Astrocyte of the spinal cord (primary cell): ENCODE results near the gene ADAMTS7.
"Not testable (repeated sequence)": the region's sequence is repeated elsewhere in the genome, so short reads cannot be mapped to it uniquely, and the experiment has no call there.

ENCODE experiments used
- DNase-seq: peaks from one replicate; pipeline ENCODE4 v3.0.0; 2011; ENCODE audit warnings: low read depth, low spot score
- H3K4me3 ChIP-seq: 2 replicates; pipeline ENCODE4 v1.5.1; 2011; ENCODE audit warnings: low read depth, mild to moderate bottlenecking, low read length, moderate library complexity
- in situ Hi-C: cut with HindIII; loops from 2 replicates; pipeline ENCODE4 v1.10.0; 2017; ENCODE audit warnings: low sequenced_read_pairs
- TF ChIP-seq, protein P1 (sequence below): IDR thresholded peaks from 2 replicates; pipeline ENCODE4 v1.5.1; 2012; ENCODE audit warnings: low read depth, mild to moderate bottlenecking, low read length, inconsistent platforms

ADAMTS7 gene

DNA sequence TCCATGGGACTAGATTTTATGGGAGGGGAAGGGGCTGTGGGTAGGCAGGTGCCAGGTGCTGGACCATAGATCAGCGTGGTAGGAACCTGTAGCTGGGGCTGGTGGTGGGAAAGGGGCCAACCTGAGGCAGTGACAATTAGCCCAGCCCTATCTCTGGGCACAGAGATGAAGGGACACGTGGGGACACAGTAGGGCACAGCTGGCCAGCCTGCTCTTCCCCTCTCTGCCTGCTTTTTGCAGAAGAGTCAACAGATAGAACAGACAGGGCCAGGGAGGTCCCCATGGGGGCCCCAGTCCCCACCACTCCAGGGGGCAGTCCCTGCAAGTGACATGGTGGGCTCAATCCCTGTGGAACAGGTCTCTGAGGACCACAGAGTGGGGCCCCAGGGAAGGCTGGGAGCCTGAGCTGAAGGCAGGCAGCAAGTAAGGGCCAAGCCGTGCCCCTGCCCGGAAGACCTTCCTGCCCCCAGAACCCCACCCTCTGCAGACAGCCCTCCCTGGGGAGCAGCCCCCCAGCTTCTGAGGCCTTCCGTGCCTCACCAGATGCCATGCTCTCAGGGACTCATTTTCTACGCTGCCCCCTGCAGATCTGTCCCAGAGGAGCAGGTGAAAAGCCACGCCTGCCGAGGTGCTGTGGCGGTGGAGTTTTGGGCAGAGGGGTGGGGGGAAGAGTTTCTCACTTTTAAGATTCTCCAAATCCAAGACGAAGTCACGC, 52.6 kb downstream of the ADAMTS7 start:
- DNase-seq, in situ Hi-C loops, H3K4me3 ChIP-seq: not testable (repeated sequence)
- TF ChIP-seq, protein P1, sequence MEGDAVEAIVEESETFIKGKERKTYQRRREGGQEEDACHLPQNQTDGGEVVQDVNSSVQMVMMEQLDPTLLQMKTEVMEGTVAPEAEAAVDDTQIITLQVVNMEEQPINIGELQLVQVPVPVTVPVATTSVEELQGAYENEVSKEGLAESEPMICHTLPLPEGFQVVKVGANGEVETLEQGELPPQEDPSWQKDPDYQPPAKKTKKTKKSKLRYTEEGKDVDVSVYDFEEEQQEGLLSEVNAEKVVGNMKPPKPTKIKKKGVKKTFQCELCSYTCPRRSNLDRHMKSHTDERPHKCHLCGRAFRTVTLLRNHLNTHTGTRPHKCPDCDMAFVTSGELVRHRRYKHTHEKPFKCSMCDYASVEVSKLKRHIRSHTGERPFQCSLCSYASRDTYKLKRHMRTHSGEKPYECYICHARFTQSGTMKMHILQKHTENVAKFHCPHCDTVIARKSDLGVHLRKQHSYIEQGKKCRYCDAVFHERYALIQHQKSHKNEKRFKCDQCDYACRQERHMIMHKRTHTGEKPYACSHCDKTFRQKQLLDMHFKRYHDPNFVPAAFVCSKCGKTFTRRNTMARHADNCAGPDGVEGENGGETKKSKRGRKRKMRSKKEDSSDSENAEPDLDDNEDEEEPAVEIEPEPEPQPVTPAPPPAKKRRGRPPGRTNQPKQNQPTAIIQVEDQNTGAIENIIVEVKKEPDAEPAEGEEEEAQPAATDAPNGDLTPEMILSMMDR: peak; percentile 12

DNA sequence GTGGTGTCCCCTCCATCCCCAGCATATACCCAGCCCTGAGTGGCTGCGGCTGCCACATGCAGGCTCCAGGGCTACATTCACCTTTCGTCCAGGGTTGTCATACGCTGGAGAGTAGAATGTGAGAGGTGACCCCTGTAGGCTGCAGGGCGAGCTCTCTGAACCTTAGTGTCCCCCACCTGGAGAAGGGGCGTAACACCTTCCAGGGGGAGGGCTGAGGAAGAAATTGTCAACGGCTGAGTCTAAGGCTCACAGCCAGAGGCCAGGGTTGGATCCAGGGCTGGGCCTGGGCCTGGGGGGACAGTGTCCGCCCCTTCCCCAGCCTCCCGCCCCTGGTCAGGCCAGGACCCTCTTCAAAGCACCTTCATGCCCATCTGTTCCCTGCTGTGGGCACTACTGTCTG, 53.2 kb downstream of the ADAMTS7 start:
- in situ Hi-C loops, DNase-seq: not testable (repeated sequence)

DNA sequence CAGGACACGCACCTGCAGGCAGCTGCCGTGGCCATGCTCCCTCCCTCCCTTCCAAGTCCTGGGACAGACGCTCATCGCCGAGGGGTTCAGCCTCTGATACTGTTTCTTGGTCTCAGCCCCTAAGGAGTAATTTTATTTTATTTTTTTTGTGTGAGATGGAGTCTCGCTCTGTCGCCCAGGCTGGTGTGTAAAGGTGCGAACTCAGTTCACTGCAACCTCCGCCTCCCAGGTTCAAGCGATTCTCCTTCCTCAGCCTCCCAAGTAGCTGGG, 53.7 kb downstream of the ADAMTS7 start:
- no peak overlapping the region for H3K4me3 ChIP-seq
- in situ Hi-C loops: no loop called here
- TF ChIP-seq, protein P1: no peak
- no peak for DNase-seq

More for the DNA sequence above, 53.2 kb downstream of the ADAMTS7 start:
- H3K4me3 ChIP-seq: not testable (repeated sequence)

DNA sequence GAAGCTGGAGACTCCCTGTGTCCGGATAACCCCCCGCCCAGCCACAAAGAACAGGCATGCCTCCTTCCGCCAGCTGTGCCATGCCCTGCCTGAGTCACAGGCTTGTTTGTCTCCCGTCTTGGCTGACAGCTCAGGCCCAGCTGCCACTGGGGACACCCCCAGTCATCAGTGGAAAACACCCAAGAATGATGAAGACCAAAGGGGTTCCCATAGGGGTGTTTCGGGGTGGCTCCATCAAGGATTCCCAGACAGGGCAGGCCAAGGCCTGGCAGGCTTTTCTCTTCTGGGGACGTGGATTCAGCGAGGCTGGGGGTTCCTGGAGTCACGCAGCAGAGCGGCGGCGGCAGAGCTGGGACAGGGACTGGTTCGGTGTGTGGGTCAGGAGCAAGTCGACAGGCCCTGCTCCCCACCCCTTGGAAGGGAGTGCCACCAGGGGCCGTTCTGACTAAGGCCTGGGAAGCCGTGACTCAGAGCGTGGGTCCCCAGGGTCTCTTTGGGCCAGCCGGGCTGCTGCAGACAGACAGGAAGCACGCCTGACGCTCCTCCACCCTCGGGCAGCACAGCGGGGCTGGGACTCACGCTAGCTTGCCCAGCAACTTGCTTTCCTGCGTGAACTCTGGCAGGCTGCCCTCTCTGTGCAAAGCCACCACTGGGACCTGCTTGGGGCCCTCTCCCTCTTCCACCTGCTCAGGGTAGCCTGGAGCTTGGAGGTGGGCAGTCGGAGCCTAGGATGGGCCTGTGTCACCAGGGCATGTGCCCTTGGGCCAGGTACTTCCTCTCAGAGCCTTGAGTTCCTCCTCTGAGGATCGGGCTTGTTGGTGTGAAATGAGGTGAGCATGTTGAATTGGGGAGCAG, 54.3 kb downstream of the ADAMTS7 start:
- in situ Hi-C loops, H3K4me3 ChIP-seq: not testable (repeated sequence)
- DNase-seq: peak; percentile 51

DNA sequence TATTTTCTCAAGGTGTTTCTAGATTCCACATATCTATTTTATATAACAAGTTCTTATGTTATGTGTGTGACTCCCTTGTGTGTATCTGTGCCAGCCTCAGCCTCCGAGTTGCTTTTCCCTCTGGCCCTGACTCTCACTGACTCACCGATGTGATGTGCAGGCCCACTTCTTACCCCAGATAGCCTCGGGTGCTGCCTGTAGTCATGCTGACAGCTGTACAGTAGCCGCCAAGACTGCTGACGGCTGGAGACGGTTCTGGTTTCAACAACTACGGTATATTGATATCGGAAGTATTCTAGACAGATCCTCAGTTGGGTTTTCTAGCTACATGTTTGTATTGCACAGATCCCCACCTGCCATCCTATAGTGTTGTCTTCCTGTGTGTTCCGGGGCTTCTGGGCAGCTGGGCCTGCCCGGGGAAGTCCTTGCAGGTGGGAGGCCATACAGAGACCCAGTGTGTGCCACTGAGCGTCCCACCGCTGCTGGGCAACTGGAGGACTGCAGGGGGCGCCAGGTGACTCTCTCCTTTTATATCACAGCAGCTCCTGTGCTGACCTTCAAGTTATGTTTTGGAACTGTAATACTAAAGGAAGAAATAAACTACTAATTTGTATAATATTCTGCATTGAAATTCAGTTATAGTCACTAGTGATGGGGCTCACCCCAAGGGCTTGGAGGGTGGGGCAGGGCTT, 55.2 kb downstream of the ADAMTS7 start:
- peak; percentile 48 for DNase-seq
- H3K4me3 ChIP-seq, in situ Hi-C loops: not testable (repeated sequence)
- TF ChIP-seq, protein P1: peak; percentile 39

DNA sequence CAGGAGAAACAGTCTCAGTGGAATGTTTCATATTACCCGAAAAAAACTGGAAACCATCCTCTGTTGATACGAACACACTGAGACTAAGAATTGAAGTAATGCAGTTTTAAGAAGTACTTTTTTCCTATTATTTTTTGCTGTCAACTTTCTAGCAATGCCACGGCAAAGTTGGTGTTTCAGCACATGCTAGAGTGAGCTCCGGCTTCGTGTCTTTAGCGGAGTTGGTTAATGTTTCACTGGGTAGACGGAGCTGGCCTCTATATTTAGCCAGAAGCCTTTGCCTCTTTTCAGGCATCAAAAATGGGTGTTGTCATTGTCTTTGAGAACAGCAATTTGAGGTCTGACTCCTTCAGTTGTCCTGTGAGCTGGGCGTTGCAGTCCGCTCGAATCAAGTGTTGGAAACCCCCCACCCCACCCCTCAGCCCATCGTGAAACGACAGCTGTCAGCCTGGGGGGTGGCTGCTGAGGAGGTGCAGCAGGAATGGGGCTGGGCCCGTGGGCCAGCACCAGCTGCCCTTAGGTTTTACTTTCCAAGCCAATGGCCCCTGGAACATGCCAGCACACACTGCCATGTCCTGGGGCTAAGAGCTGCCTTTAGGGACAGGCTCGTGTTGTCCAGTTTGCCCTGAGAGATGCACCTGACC, 56.5 kb downstream of the ADAMTS7 start:
- H3K4me3 ChIP-seq, DNase-seq, in situ Hi-C loops: not testable (repeated sequence)

DNA sequence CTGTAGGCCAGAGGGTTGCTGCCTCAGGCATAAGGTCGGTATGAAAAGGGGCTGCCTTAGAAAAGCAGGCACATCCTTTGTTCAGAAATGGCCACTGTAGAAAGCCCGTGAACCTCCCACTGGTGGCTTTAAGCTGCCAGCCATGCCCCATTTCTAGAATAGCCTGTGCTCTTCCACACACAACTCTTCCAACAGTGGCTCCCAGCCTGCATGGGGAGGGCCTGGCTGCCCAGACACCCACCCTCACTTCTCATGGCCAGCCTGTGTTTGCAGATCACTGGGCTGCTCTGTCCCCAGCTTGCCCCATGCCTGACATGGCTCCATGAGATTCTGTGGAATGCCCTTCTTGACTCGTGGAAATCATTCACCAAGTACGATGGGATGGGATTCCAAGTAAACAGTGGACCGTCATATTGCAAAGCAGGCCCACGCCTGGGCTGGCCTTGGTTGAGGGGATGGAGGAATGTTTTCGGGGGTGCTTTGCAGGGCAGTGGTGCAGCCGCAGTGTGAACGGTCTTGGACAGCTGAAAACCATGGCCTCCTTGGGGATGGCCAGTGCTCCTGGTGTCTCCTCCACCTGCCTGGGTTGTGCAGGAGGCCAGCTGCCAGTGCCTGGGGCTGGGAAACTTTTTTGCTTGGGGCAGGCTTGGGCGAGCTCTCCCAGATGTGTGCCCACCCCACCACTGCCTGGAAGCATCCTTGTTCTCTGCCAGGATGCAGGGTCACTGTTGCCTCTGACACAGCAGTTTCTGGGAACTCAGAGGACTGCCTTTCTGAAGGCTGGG, 57.3 kb downstream of the ADAMTS7 start:
- H3K4me3 ChIP-seq, DNase-seq, in situ Hi-C loops: not testable (repeated sequence)

DNA sequence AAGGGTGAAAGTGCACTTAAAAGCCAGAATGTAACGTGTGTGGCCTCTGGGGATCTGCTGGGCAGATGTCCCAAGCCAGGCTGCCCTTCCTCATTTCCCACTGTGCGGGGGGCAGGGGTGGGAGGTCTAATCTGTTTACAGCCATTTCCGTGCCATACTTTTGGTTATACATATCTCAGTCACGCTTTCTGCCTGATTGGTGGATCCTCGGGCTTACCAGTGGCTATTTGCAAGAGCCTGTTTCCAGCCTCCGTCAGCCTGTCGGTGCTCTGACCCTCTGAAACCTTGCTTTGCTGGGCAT, 58.0 kb downstream of the ADAMTS7 start:
- DNase-seq, in situ Hi-C loops, H3K4me3 ChIP-seq: not testable (repeated sequence)
